Measurements from ENCODE around the gene GRN.

DNA sequence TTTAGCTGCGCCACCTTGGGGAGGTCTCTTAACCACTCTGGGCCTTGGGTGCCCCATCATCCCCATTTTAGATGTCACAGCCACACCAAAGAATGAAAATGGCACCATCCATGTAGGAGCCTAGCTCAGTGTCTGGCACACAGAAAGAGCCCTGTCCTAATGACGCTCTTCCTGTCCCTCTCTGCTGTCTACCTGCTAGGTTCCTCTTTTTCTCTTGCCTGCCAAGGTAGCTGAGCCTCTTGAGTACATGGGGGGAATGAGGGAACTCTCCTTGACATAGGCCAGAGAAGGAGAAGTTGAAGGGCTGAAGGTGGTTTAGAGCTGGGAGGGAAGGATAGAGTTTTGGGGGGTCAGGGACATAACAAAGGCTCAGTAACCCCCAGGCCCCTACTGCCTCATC, 34.9 kb upstream of the GRN start:
- TF ChIP-seq KDM1A (IDR thresholded peaks at IDR 0.05; ENCODE audit: borderline replicate concordance, low read length) = no peak
- no peak for TF ChIP-seq POLR2A (IDR thresholded peaks at IDR 0.05; ENCODE audit: control extremely low read depth in 1 of 2, low read depth in 2 of 2, low read length in 2 of 2)
- TF ChIP-seq GTF2F1 (IDR thresholded peaks at IDR 0.05; ENCODE audit: borderline replicate concordance, low read depth, low read length) = no peak
- no peak for TF ChIP-seq EZH2 (IDR thresholded peaks at IDR 0.05; ENCODE audit: low read depth, low read length, severe bottlenecking)
- TF ChIP-seq PHF8 (conservative IDR thresholded peaks at IDR 0.05; ENCODE audit: low read depth, low read length) = no peak
- no peak for TF ChIP-seq GABPA (IDR thresholded peaks at IDR 0.05; ENCODE audit: borderline replicate concordance, insufficient read depth, low read length)
- TF ChIP-seq, protein P1, sequence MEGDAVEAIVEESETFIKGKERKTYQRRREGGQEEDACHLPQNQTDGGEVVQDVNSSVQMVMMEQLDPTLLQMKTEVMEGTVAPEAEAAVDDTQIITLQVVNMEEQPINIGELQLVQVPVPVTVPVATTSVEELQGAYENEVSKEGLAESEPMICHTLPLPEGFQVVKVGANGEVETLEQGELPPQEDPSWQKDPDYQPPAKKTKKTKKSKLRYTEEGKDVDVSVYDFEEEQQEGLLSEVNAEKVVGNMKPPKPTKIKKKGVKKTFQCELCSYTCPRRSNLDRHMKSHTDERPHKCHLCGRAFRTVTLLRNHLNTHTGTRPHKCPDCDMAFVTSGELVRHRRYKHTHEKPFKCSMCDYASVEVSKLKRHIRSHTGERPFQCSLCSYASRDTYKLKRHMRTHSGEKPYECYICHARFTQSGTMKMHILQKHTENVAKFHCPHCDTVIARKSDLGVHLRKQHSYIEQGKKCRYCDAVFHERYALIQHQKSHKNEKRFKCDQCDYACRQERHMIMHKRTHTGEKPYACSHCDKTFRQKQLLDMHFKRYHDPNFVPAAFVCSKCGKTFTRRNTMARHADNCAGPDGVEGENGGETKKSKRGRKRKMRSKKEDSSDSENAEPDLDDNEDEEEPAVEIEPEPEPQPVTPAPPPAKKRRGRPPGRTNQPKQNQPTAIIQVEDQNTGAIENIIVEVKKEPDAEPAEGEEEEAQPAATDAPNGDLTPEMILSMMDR (IDR thresholded peaks at IDR 0.05; ENCODE audit: control extremely low read depth in 1 of 3, insufficient read depth in 1 of 3, low read depth in 1 of 3, low read length in 3 of 3) = no peak
- TF ChIP-seq RAD21 (IDR thresholded peaks at IDR 0.05 in 1 of 2, conservative IDR thresholded peaks at IDR 0.05 in 1 of 2; ENCODE audit: low read depth in 2 of 2, low read length in 2 of 2) = no peak
- TF ChIP-seq JUND (IDR thresholded peaks at IDR 0.05; ENCODE audit: low read length) = no peak
- TF ChIP-seq JUN (IDR thresholded peaks at IDR 0.05; ENCODE audit: low read depth, low read length) = no peak
- TF ChIP-seq RFX5 (IDR thresholded peaks at IDR 0.05; ENCODE audit: borderline replicate concordance, low read depth, low read length) = no peak
- TF ChIP-seq SP2 (IDR thresholded peaks at IDR 0.05; ENCODE audit: low read length) = no peak
- TF ChIP-seq RBBP5 (IDR thresholded peaks at IDR 0.05; ENCODE audit: borderline replicate concordance, low read depth, low read length) = no peak
- TF ChIP-seq CREB1 (IDR thresholded peaks at IDR 0.05) = no peak
